Peyer's patch (tissue), 4 donors: ENCODE data around the gene NTS.

Experiments
- POLR2A ChIP-seq, 2 donors: fragments of 450-650 bp; IDR thresholded peaks; one replicate each; pipeline ENCODE4 v1.5.1; 2017; ENCODE audit warnings: antibody characterized with exemption in 2 of 2, mild to moderate bottlenecking in 2 of 2, moderate library complexity in 2 of 2
- TF ChIP-seq, protein P1 (sequence below), 6 experiments: fragments of 450-650 bp in 4 of 6; fragments of 200-600 bp in 2 of 6; sonication (generic) in 1 of 6; IDR thresholded peaks; one replicate each; pipeline ENCODE4 v1.5.1; 2017 to 2019; ENCODE audit warnings: antibody characterized with exemption in 6 of 6, mild to moderate bottlenecking in 3 of 6, moderate library complexity in 1 of 6

DNA sequence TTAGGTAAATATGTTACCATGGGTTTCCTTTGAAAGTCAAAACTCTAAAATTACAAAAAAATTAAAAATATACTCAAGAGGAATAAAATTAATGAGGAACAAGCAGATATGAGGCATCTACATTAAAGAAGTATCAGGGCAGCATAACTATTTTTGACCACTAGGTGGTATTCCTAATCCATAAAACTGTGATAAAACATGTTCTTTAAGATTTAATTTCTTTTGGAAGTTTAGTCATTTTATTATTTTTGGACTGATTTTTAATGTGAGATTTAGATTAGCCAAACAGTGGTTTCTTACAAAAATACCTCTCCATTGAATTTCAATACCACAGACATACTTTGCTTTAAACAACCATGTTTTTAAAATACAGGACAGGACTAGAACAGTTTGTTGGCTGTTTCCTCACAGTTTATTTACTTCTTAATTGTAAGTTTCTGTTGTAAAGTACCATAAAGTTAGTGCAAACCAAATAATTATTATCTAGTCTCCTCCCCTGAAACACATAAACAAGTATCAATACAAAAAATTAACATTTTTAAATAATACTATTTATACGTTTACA, 49.8 kb downstream of the NTS start:
- TF ChIP-seq POLR2A (IDR thresholded peaks at IDR 0.05) = no peak
- TF ChIP-seq, protein P1, sequence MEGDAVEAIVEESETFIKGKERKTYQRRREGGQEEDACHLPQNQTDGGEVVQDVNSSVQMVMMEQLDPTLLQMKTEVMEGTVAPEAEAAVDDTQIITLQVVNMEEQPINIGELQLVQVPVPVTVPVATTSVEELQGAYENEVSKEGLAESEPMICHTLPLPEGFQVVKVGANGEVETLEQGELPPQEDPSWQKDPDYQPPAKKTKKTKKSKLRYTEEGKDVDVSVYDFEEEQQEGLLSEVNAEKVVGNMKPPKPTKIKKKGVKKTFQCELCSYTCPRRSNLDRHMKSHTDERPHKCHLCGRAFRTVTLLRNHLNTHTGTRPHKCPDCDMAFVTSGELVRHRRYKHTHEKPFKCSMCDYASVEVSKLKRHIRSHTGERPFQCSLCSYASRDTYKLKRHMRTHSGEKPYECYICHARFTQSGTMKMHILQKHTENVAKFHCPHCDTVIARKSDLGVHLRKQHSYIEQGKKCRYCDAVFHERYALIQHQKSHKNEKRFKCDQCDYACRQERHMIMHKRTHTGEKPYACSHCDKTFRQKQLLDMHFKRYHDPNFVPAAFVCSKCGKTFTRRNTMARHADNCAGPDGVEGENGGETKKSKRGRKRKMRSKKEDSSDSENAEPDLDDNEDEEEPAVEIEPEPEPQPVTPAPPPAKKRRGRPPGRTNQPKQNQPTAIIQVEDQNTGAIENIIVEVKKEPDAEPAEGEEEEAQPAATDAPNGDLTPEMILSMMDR (IDR thresholded peaks at IDR 0.05) = peak in 5 of 6 experiments; percentile 18 to 49 (median 43)
